Hindlimb muscle (tissue), 1 donor: Measurements from ENCODE around the gene PTPRG. TPM values are rescaled to one million over a fixed set of nuclear protein-coding genes. Genes with fewer than 3 reads are reported as not detected.

Source experiments
- DNase-seq: peaks from one replicate; pipeline ENCODE4 v3.0.0-alpha.2; 2013
- polyA plus RNA-seq: library from polyadenylated mRNA; unstranded; fragments of 120-200 nt; gene quantifications from one replicate; pipeline ENCODE4 v1.2.1, GENCODE V29; 2013; ENCODE audit not compliant: insufficient read length

The PTPRG gene
- polyA plus RNA-seq, 1 donor = 29.4 TPM

DNA sequence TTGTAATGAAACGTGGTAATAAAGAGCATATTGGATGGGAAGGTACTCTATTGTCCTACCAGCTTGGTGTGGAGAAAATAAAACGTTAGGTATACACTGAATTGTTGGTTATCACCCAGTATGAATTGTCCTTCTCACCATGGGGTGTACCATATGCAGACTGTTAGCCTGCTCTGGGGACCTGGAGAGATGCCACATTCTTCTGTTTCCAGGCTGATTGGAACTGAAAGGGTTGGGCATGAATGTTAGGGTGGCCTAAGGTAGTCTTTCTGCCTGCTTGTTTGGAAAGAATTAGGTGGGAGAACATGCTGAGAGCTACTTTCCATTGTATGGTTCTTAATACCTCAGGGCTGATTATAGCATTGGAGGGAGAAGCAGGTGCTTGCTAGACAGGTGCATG lies 340.6 kb downstream of the PTPRG start:
- no peak for DNase-seq

DNA sequence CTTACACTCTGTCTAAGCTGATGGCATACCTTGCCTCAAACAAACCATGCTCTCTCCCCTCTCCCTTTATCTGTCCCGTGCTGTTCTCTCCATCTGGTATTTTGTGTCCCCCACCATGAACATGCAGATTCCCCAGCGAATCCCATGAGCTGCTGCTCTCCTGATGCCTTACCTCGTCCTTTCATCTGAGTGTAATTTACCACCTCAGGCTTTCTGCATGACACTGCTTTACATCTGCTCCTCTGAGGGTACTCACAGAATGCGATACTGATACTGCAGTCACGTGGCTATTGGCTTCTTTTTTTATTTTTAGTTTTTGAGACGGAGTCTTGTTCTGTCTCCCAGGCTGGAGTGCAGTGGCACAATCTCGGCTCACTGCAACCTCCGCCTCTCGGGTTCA lies 341.7 kb downstream of the PTPRG start:
- no peak for DNase-seq

DNA sequence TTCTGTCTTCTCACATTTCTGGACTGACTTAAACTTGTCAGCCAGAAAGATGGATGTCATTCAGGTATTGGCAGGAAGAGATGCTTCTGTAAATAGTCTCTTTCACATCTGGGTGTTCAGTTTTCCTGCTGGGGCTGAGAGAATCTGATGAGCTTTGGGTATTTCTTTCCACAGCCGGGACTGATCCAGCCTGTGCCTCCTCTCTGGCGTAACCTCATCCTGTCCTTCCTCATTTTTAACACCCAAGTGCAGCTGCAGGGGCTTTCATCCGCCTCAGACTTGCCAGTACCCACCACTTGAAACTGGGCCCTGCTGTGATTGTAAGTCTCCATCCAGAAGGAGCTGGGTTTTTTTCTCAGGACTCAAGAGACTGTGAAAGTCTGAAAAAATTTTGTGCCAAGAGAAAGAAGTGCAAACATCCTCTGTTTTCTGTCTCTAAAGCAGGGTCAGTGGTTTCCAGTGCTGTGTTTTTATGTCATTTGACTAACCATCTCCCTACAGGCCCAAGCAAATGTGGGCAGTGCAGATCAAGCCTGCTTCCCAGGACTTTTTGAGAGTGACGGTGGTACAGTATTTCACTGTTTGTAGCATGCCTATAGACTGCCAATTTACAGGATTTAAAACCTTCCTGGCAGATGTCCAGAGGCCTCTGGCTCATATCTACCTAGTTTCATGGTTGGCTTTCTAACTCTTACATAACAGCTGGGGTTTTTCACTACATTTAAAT lies 342.7 kb downstream of the PTPRG start:
- peak; percentile 65 for DNase-seq

DNA sequence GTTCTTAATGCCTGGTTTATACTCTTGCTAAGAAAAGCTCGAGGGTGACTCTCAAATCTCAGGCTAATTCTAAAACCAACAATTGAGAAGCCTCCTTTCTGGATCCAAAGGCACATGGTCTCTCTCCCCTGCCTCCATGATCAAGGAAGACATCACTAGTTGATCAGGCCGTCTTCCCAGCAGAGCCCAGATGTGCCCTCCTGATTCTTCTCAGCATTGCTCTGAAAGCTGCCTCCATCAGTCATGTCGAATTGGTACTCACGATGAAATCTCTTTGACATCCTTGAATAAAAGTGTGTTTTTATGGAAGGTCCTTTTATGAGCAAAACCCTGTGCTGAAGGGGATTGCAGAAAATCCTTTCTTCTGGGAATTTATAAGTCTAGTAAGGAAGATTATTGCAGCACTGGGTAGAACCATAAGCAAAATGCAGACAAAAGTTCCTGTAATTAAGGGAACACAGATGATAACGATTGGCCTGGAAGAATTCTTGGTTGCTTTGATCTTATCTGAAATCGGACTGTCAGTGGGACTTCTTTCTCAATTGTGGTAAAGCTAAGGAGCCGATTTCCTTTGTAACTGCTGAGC lies 345.9 kb downstream of the PTPRG start:
- no peak for DNase-seq

DNA sequence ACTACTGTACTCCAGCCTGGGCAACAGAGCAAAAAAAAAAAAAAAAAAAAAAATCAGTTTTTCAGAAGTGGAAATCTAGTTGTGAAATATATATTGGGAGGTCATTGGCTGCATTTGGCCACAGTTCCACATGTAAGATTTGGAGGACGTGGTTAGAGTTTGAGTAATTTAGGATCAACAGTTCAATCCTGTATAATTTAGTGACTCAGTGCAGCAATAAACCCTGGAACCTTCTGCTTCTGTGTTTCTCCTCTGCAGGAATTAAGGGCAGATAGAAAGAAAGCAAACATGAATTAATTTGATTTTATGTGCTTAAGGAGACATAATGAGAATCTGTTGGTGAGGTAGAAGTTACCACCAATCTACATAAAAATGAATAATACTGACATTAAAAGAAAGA lies 347.0 kb downstream of the PTPRG start:
- DNase-seq = no peak

DNA sequence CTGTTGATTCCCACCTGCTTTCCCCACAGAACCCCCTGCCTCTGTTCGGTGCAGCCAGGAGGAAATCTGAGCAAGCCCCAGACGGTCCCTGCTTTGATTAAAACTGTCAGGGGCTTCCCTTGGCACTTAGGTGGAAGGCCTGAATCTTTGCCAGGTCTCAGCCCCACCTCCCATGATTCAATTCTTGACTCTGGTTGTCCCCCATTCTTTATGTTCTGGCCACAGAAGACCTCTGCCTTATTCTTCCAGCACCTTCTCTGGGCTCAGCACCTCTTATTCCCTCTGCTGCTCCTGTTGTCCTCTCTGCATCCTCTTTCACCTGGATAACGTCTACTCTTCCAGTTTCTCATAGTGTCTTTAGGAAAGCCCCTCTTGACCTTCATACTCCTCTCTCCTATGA lies 349.4 kb downstream of the PTPRG start:
- no peak for DNase-seq

DNA sequence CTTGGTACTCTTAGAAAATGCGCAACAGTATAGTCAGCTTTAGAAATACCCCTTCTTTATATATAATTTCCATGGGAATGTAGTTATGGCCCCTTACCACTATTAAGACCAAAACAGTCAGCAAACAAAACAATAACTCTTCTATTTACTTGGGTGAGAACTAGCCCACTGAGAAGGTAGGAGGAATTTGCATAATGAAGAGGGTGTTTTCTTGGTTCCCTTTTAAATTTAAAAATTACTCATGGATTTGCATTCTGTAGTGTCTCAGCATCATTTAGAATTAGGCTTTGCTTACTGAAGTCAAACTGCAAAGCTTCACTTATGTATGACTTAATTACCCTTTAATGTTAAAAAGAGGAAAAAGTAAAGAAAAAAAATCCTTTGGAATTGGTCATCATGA lies 350.8 kb downstream of the PTPRG start:
- no peak for DNase-seq

DNA sequence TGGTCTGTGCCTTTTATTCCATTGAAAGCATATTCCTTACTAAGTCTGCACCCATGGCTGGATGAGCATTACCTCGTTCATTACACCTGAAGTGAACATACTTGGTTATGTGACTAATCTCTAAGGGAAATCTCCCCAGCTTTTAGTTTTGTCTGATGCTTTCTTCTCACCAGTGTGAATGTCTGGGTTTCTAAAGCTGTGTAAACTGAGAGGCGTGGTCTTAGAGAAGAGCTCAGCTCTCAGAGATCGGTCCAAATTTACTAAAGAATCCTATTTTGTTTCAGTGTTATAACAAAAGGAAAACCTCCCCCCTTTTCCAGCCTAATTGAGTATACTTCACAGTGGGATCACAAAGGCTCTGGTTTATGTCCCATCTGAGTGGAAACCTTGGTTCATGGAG lies 352.3 kb downstream of the PTPRG start:
- no peak for DNase-seq

DNA sequence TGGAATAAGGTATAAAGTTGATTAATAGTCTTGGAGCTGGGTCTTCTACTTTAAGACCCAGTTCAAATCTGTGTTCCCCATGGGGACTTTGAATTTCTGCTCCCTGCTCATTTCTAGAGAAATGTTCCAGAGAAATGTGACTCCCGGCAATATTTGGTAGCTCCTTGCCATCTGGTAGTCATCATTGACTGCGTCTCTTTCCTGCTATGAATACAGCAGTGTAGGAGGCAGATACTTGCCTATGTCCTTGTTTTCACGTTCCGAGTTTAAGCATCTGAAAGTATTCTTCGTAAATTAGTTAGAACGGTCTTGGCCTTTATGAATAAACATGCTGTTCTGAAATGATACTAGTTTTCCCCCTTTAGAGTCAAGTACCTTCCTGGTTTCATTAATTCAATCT lies 352.9 kb downstream of the PTPRG start:
- no peak for DNase-seq

DNA sequence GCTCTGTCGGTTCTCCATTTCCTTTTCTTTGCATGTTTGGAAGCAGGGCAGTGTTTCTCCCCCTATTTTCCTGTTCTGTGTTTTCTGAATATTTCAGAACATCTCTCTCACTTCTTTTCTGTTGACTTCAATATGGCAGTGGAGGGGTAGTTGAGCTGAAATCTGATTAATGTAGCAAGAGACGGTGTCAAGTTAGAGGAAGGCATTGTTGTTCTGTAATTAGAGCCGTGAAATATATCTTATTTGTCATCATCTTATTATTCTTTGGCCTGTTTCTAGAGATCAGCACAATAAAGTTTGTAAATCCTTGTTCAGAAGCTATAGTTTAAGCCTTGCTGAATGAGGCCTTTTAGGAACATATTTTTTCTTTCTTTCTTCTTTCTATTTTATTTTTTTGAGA lies 353.9 kb downstream of the PTPRG start:
- DNase-seq = no peak

DNA sequence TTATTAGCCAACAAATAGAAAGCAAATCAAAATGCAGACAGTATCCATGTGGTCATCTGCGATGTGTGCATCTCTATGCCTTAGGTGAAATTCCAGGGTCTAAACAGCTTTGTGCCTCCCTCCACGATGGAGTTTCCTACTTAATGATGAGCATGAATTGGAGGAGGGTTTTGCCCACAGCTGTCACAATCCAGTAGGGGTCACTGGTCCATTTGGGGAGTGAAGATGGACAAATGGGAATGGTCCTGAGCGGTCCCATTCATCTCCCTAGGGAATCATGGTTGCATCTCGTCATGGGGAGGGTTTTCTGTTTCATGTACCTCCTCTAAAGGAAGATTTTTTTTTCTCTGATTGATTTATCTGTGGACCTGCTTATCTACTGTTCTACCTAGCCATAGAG lies 358.0 kb downstream of the PTPRG start:
- DNase-seq = no peak

DNA sequence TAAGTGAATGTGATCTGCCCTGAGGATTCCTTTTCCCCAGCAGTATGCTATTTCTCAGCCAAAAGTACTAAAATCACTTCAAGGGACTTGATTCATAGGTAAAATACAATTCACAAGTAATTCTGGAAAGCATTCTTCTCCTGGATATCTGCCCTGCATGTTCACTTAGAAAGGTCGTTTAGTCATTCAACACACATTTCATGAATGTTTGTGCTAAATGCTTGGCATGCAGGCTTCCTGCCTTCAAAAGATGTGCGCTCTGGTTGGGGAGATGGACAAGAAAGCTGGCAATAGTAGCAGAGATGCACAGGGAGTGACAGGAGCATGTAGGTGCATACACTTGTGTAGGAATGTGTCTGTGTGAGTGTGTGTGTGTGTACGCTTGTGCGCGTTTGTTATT lies 360.7 kb downstream of the PTPRG start:
- DNase-seq = no peak

DNA sequence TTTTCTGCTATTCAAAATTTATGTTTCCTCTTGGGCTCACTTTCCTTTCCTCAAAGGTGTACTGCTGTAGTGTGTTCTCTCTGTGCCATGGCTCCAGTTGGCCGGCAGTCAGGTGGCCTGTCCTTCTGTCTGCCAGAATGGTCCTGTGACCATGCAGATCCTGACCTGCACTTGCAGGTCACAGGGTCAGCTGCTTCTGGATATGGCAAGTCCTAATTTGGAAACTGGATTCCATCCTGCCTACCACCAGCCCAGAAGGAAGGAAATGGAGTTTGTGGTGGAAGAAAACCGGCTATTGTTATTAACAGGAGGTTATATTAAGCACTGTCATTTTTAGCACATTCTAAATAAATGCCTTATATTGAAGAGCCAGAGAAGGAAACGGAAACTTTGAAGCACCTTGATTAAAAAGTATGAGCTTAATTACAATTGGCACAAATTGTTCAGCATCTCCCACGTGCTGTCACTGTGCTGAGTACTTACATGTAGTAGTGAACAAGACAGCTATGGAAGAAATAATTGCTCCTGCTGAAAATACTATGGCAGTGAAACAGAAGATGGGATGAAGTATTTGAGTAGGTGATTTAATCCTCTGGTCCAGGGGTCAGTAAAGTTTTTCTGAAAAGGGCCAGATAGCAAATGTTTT lies 362.8 kb downstream of the PTPRG start:
- no peak for DNase-seq

DNA sequence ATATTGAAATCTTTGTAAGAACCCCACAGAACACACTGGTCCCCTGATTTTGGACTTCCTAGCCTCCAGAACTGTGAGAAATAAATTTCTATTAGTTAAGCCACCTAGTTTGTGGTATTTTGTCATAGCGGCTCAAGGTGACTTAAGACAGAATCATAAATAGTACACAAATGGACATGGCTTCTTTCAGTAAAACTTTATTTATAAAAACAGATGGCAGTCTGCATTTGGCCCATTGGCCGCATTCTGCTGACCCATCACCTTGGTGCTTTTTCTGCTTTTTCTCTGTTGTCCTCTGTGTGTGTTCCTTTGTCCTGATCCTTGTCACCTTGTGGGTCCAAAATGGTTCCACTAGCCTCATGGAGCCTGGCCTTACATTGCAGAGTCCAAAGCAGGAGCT lies 363.6 kb downstream of the PTPRG start:
- no peak for DNase-seq

DNA sequence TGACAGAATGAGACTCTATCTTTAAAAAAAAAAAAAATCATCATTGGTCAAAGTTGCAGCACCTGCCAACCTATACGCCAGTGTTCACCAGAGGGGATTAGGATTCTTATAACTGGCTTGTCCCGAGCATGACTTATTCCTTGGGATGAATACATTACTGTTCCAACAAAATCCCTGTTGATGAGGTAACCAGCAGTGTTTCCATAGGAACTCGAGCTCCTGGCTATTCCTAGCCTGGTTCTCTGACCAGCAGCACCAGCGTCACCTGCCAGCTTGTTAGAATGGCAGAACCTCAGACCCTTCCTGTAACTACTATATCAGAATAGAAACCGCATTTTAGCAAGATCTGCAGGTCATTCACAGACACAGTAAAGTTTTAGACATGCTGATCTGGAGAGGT lies 364.4 kb downstream of the PTPRG start:
- peak; percentile 59 for DNase-seq

DNA sequence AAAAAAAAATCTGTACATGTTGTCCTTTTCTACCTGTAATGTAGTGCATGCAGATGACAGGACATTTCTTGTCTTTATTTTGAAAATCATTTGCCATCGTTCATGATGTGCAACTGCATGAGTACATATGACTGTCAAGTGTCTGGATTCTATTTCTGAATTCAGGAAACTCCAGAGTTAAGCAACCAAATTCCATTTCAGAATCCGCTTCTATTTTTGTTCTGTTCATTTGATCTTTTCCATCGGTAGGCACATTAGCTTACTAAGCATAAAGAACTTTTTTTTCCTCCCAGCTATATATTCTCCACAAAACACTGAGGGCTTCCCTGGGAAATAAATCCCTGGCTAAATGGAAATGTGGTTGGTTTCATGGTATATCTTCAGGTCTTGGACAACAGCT lies 365.6 kb downstream of the PTPRG start:
- no peak for DNase-seq

DNA sequence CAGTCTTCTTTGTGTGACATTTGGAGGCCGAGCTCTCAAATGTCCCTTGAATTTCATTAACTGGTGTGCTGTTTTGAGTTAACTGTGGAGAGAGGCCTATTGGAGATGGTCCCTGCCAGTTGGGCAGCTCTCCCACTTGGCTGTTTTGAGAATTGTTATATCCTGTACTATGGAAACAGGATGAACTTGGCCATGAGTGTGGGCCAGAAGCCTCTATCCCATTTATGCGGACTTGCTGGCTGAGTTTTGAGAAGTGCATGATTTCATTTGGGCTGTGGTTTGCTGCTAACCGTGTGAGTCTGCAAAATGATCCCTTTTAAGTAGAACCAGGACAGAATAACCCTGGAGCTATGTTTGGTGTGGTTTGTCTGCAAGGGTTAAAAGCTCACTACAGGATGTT lies 366.0 kb downstream of the PTPRG start:
- DNase-seq = peak; percentile 95

DNA sequence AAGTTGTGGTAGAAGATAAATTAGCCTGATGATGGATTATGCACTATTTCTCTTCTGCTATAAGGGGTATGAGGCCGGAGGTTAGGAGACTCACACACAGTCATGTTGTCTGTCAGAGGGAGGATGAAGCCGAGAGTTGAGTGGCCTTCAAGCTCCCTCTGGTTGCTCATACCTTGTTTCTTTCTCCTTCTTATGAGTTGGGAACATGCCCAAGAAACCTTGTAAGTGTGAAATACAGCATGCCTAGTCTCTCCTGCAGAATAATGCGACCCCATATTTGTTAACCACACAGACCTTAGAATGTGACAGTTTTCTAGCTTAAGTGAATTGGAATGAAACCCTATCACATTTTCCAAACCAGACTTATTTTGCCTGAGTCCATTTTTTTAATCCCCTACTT lies 366.7 kb downstream of the PTPRG start:
- DNase-seq = no peak

DNA sequence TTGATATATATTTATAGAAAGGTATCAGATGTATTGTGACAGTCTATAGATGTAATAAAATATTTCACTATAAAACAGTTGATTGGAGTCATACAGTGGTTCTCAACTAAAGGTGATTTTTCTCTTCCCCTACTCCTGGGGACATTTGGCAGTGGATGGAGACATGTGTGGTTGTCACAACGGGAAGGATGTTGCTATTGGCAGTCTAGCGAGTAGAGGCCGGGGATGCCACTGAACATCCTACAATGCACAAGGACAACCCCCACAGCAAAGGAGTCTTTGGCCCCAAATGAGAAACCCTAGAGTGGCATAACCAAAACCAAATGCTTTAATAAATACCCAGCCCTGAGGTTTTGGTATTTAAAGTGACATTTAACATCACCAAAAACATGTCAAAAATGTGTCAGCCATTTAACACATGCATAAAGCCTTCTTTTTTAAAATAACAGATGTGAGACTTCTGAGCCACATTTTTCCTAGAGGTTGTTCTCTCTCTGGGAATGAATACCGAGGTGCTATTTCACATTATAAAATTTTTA lies 367.5 kb downstream of the PTPRG start:
- no peak for DNase-seq

DNA sequence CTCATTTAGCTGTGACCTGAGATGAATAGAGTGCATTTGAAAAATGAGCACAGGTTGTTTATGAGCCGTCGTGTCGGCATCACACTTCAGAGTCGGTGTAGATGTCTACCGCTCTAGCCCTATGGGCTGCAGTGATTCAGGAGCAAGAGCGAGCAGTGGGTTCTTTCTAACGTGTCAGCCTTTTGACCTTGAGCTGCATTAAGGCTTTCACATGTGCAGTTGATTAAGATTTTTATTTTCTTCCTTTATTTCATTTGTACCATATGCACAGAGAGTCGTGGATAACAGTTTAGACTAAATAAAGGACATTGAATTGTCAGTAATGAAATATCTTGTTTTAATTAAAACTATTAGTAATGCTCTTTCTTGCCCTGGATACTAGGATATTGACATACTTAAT lies 368.2 kb downstream of the PTPRG start:
- DNase-seq = no peak

DNA sequence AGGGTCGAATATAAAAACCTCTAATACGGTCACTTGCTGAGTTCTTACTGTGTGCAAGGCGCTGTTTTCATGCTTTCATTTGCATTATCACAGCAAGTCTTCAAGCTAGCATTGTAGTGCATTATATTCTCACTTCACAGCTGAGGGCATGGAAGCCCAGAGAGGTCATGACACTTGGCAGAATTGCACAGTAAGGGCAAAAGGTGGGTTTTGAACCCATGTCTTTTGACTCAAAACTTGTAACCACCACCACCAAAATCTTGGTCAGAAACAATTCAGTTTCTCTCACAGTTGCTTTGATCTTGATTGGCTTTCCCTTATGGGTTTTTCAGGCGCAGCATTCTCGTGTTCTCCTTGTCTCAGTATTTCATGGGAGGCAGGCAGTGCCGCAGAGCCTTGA lies 371.1 kb downstream of the PTPRG start:
- no peak for DNase-seq

DNA sequence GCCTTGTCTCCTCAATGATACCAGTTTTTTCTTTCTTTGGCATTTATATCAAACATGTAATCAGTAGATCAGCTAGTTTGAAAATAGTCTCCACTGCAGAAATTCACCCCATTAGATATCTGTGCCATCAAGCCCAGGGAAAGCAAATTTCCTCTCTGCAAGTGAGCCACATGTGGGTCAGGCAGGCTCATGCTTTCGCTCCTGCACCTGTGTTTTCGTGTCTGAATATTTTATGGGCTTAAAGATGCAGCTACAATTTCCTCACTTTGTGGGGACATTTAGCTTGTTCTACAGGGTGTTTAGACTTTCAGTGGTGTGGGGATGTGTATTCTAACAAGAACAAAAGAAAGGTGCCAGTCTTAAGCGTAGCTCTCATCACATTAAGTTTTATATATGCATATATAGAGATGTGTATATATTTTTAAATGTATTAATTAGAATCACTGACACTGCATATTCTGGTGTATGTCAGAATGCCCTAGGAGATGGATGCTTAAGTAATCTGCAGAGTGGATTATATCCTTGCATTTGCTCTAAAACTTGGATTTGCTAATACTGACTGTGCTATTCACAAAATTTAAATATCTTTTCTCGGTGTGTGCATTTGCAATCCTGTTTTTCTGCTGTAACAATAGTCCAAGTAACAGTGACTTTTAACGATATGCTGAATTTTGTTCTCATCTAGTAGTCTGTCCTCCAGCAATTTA lies 372.6 kb downstream of the PTPRG start:
- DNase-seq = no peak

DNA sequence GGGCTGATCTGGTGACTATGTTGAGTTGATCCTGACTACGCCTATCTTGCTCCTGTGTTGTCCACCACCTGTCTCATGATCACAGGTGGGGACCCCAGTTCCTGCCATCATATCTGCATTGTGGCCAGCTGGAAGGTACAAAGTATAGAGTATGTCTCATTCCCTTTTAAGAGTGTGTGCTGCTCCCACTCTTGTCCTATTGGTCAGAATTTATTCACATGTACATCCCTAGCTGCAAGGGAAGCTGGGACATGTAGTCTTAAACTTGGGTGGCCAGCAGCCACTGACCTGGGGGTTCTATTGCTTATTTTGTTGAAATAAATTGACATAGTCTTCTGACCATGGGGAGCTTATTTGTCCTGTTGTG lies 373.1 kb downstream of the PTPRG start:
- DNase-seq = no peak

DNA sequence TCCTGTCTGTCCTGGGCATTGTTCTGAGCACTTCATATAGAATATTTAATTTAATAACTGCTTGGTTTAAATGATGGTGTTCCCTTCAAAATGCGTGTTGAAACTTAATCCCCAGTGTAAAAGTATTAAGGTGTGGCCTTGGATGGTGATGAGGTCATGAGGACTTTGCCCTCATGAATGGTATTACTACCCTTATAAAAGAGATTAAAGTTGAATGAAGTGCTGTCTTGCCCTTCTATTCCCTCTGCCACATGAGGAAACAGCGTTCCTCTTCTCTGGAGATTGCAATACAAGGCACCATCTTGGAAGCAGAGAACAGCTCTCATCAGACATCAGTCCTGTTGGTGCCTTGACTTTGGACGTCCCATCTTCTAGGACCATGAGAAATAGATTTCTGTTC lies 374.4 kb downstream of the PTPRG start:
- DNase-seq = no peak
